ENCODE measurements around the gene UXT. TPM values are rescaled to one million over a fixed set of nuclear protein-coding genes. Genes with fewer than 3 reads are reported as not detected.

The UXT gene
- total RNA-seq, 1 experiment from 2014 or later, result 120 TPM

DNA sequence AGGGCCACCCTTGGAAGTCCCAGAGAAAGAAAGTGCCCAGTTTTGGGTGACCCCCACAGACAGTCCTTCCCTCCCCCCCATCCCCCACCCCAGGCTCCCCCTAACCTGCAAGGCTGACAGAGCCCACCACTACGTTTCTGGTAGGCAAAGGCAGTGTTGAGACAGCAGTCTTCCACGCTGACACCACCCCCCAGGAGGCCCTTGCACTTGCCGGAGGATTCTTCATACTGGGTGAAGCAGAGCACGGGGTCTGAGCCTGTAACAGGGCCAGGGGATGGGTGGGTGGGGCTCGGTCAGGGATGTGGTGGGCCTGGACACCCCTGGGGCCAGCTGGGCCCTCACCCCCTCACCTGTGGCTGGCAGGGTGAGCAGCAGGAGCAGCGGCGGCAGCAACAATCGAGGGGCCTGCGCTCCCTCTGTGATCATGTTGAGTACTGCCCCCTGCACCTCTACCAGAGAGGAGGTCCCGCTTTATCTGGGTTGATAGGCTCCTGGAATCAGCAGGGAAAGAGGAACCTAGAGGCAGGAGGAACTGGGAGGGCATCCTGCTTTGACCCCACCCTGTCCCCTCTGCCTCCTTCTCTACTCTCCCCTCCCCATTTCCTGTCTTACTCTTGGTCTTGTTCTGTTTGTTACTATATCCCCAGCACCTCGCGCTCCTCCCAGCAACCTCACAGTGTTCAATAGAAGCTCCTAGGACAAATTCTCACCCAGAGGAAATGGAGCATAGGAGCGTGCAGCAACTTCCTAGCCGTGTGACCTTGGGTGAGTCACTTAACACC lies 29.4 kb downstream of the UXT start, which contains the start of gene CFP:
TSS of gene CFP (minus strand) at position 512 of the 782 bp plus-strand sequence. CDS start at position 426, 86 bp downstream.
- Mint-ChIP-seq H3K4me1 (ENCODE audit: low read depth, unreplicated experiment) (no peaks in the 10 kb centered on the region), H3K27ac (ENCODE audit: unreplicated experiment) (peak within 1 kb of the TSS; percentile 57), H3K36me3 (ENCODE audit: insufficient read depth, unreplicated experiment) (peaks cover 9% of the 10 kb centered on the region), H3K9me3 (ENCODE audit: unreplicated experiment) (no peaks in the 10 kb centered on the region), H3K27me3 (ENCODE audit: insufficient read depth, unreplicated experiment) (no peaks in the 10 kb centered on the region), H3K4me3 (ENCODE audit: unreplicated experiment) (no peak within 1 kb of the TSS)
- ChIA-PET POLR2A (no interaction called here), CTCF (interaction anchor here (0.5 kb wide), 1 partner anchor 910 kb away, joined by 8 read pairs; the partner anchor contains the start of gene TBC1D25)
- intact Hi-C loops (cut with micrococcal nuclease; ENCODE audit: unreplicated experiment), result loop anchor here (1.0 kb wide), 2 partner anchors 68 to 88 kb away; partner anchors contain the start of gene ARAF
- Histone ChIP-seq H3K27me3 (replicated peaks; ENCODE audit: control insufficient read depth, insufficient read depth, low read length) (no peaks in the 10 kb centered on the region), H3K4me3 (ENCODE audit: low read depth, low read length) (no peak within 1 kb of the TSS), H3K4me1 (no peaks in the 10 kb centered on the region), H3K9me3 (no peaks in the 10 kb centered on the region), H3K36me3 (ENCODE audit: control insufficient read depth, insufficient read depth, low read length) (no peaks in the 10 kb centered on the region)
- TF ChIP-seq, protein P1, sequence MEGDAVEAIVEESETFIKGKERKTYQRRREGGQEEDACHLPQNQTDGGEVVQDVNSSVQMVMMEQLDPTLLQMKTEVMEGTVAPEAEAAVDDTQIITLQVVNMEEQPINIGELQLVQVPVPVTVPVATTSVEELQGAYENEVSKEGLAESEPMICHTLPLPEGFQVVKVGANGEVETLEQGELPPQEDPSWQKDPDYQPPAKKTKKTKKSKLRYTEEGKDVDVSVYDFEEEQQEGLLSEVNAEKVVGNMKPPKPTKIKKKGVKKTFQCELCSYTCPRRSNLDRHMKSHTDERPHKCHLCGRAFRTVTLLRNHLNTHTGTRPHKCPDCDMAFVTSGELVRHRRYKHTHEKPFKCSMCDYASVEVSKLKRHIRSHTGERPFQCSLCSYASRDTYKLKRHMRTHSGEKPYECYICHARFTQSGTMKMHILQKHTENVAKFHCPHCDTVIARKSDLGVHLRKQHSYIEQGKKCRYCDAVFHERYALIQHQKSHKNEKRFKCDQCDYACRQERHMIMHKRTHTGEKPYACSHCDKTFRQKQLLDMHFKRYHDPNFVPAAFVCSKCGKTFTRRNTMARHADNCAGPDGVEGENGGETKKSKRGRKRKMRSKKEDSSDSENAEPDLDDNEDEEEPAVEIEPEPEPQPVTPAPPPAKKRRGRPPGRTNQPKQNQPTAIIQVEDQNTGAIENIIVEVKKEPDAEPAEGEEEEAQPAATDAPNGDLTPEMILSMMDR (IDR thresholded peaks at IDR 0.05; ENCODE audit: insufficient read depth in 1 of 2, low read depth in 1 of 2, low read length in 1 of 2, severe bottlenecking in 1 of 2, unreplicated experiment in 1 of 2), result no peak
- no TSS peak for BruUV-seq (replicated peaks)
- DNase-seq, result no peak

DNA sequence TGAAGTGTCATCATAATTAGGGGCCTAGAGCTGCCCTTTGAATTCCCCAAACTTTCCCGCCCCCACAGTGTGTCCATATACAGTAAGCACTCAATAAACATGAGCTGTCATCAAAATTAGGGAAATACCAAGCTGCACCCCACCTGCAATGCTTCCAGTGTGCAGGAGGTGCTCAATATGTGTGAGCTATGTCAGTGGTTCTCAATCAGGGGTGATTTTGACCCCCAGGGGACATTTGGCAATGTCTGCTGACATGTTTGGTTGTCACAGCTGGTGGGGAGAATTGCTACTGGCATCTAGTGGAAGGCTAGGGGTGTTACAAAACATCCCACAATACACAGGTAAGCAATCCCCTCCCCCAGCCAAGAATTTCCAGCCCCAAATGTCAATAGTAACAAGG lies 30.0 kb downstream of the UXT start:
- H3K4me1 Mint-ChIP-seq (ENCODE audit: low read depth, unreplicated experiment), result no peaks in the 10 kb centered on the region
- no peaks in the 10 kb centered on the region for H3K4me1 ChIP-seq
- TF ChIP-seq, protein P1 (IDR thresholded peaks at IDR 0.05; ENCODE audit: insufficient read depth in 1 of 2, low read depth in 1 of 2, low read length in 1 of 2, severe bottlenecking in 1 of 2, unreplicated experiment in 1 of 2), result peak in 1 of 2 experiments; percentile 19
- H3K9me3 ChIP-seq, result no peaks in the 10 kb centered on the region
- H3K4me3 ChIP-seq (ENCODE audit: low read depth, low read length), result no peak overlapping the region
- peak; percentile 61 to 62 for DNase-seq
- no peaks in the 10 kb centered on the region for H3K27me3 Mint-ChIP-seq (ENCODE audit: insufficient read depth, unreplicated experiment)
- ChIA-PET CTCF (interaction anchor here (0.5 kb wide), 1 partner anchor 910 kb away, joined by 8 read pairs; the partner anchor contains the start of gene TBC1D25), POLR2A (no interaction called here)
- H3K4me3 Mint-ChIP-seq (ENCODE audit: unreplicated experiment), result no peak overlapping the region
- no peaks in the 10 kb centered on the region for H3K9me3 Mint-ChIP-seq (ENCODE audit: unreplicated experiment)
- no peaks in the 10 kb centered on the region for H3K27me3 ChIP-seq (replicated peaks; ENCODE audit: control insufficient read depth, insufficient read depth, low read length)
- no peak overlapping the region for H3K27ac Mint-ChIP-seq (ENCODE audit: unreplicated experiment)
- BruUV-seq (replicated peaks), result no TSS peak
- H3K36me3 ChIP-seq (ENCODE audit: control insufficient read depth, insufficient read depth, low read length), result no peaks in the 10 kb centered on the region
- intact Hi-C loops (cut with micrococcal nuclease; ENCODE audit: unreplicated experiment), result loop anchor here (1.0 kb wide), 2 partner anchors 68 to 88 kb away; partner anchors contain the start of gene ARAF
- peaks cover 10% of the 10 kb centered on the region for H3K36me3 Mint-ChIP-seq (ENCODE audit: insufficient read depth, unreplicated experiment)

DNA sequence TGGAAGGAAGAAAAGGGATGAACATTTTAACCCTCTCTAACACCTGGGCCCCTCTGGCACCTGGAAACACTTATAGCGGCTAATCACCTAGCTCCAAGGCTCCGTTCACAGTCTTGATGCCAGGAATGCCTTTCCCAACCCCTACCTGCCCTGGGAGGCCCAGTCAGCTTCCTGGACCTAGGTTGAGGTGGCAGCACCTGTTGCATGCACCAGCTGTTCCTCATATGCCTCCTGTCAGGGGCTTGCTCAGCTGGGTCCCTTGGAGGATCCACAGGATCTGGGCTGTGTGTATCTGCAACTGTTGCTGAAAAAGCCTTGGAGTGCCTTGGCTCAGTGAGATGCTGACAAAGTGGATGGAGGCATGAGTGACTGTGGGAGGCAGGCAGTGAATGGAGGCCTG lies 33.6 kb downstream of the UXT start:
- TF ChIP-seq, protein P1 (IDR thresholded peaks at IDR 0.05; ENCODE audit: insufficient read depth in 1 of 2, low read depth in 1 of 2, low read length in 1 of 2, severe bottlenecking in 1 of 2, unreplicated experiment in 1 of 2), result no peak
- Histone ChIP-seq H3K27me3 (replicated peaks; ENCODE audit: control insufficient read depth, insufficient read depth, low read length) (no peaks in the 10 kb centered on the region), H3K9me3 (no peaks in the 10 kb centered on the region), H3K36me3 (ENCODE audit: control insufficient read depth, insufficient read depth, low read length) (no peaks in the 10 kb centered on the region), H3K4me3 (ENCODE audit: low read depth, low read length) (no peak overlapping the region), H3K4me1 (no peaks in the 10 kb centered on the region)
- no peaks in the 10 kb centered on the region for H3K9me3 Mint-ChIP-seq (ENCODE audit: unreplicated experiment)
- no TSS peak for BruUV-seq (replicated peaks)
- H3K4me3 Mint-ChIP-seq (ENCODE audit: unreplicated experiment), result peak overlapping the region; percentile 2
- intact Hi-C loops (cut with micrococcal nuclease; ENCODE audit: unreplicated experiment), result no loop called here
- no peaks in the 10 kb centered on the region for H3K4me1 Mint-ChIP-seq (ENCODE audit: low read depth, unreplicated experiment)
- no peak overlapping the region for H3K27ac Mint-ChIP-seq (ENCODE audit: unreplicated experiment)
- no peak for DNase-seq
- H3K27me3 Mint-ChIP-seq (ENCODE audit: insufficient read depth, unreplicated experiment), result peaks cover under 1% of the 10 kb centered on the region
- H3K36me3 Mint-ChIP-seq (ENCODE audit: insufficient read depth, unreplicated experiment), result peaks cover 17% of the 10 kb centered on the region
- CTCF ChIA-PET, result no interaction called here
- POLR2A ChIA-PET, result no interaction called here
